NCI-H1105 (cell line): ENCODE results near the gene PLA2G2D.
A peak's percentile ranks its signal among the peaks of the same experiment; 100 is the strongest.

Source experiments
- DNase-seq: peaks from one replicate; lab custom pipeline; 2025; lab: John Stamatoyannopoulos, UW

The PLA2G2D gene

GRCh38 chr1:20114021-20114648, 5.2 kb downstream of the PLA2G2D start:
- DNase-seq = no peak

- DNase-seq = no peak
Measured at GRCh38 chr1:20112279-20113000, 6.9 kb downstream of the PLA2G2D start.

- no peak for DNase-seq
Measured at GRCh38 chr1:20111452-20111851, 7.9 kb downstream of the PLA2G2D start.

DNA sequence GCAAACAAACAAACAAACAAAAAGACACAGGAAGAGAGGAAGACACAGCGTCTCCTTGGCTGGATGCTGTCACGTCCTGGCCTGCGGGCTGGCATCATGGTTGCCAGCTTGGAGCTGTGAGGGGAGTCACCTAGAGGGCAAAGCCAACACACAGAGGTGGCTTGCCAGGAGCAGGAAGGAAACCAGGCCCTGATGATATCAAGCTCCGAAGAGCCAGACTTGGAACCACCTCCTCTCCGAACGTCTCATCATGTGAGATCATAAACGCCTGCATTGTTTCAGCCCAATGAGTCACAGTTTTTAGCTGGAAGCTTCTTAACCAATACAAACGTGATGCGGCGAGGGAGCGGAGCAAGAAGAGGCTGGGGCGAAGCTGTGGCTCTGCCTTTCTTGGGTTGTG, 8.7 kb downstream of the PLA2G2D start:
- DNase-seq = no peak

GRCh38 chr1:20109223-20109856, 10.0 kb downstream of the PLA2G2D start:
- DNase-seq = no peak

- no peak for DNase-seq
Measured at GRCh38 chr1:20108366-20109123, 10.8 kb downstream of the PLA2G2D start.

GRCh38 chr1:20107796-20108195, 11.5 kb downstream of the PLA2G2D start:
- DNase-seq = no peak

- no peak for DNase-seq
Measured at GRCh38 chr1:20107351-20107750, 12.0 kb downstream of the PLA2G2D start.

DNA sequence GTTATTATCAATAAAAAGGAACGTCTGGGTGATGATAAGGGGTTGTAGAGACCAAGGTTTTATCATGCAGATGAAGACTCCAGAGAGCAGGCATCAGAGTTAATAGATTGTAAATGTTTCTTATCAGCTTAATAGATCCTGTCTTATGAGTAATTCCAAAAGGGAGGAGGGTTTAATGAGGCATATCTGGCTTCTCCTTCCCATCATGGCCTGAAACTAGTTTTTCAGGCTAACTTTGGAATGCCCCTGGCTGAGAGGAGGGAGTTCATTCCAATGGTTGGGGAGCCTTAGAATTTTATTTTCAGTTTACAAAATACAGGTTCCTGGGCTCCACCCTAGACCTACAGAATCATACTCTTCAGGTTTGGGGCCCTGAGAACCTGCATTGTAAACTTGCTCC, 13.5 kb downstream of the PLA2G2D start:
- DNase-seq = no peak

- no peak for DNase-seq
Measured at GRCh38 chr1:20102875-20103274, 16.5 kb downstream of the PLA2G2D start.

GRCh38 chr1:20100632-20101355, 18.5 kb downstream of the PLA2G2D start:
- DNase-seq = peak; percentile 45

- no peak for DNase-seq
Measured at GRCh38 chr1:20099533-20099932, 19.8 kb downstream of the PLA2G2D start.

DNA sequence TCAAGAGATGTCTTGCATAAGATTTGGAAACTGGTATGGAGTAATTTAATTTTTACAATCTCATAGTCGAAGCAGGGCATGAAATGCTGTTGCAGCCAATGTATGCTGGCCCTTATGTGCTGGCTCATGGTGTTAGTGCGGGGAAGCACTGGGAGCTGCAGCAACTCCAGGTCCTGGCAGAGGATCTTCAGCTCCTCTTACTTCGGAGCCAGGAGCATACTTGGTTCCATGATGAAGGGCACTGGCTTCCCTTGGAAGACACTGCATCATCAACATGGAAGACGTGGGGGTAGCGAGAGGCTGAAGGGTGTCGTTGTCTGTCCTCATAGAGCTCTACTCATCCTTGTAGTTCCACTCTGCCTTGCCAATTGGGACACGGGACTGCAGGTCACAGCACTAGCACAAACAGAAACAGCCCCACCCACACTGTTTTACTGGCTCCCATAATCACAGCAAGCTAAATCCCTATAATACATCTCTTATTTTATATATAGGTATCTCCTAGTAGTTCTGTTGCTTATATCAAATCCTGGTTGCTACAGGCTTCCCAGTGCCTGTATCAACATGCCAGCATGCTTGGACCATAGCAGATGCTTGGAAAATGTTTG, 22.4 kb downstream of the PLA2G2D start:
- DNase-seq = no peak

DNA sequence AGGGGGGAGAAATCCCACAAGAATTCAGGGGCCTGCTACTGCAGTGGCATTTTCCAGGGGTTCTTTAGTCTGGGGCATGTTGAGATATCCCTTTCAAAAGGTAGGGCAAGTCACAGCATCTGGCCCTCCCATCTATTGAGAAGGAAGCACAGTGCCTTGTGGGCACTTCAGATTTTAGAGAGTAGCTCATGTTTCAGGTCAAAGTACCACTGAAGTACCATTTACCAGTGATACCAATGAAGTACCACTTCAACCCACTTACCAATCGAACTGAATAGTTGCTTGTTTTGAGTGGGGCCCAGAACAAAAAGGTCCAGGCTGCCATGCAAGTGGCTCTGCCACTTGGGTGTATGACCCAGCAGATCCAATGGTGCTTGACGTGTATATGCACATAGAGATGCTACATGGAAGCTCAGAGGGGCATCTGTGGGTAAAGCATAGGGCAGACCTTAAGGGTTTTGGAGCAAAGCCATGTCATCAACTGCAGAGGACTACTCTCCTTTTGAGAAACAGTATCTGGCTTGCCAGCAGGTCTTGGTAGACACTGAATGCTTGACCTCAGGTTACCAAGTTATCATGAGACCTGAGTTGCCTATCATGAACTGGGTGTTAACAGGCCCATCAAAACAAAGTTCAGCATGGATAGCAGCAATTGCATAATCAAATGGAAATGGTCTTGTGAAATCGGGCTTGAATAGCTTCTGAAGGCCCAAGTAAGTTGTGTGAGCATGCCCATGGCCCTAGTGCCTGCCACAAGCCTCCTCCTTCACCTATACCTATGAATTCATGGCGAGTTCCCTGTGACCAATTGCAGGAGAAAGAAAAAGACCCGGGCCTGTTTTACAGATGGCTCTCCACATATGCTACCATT, 23.5 kb downstream of the PLA2G2D start:
- DNase-seq = peak; percentile 21

DNA sequence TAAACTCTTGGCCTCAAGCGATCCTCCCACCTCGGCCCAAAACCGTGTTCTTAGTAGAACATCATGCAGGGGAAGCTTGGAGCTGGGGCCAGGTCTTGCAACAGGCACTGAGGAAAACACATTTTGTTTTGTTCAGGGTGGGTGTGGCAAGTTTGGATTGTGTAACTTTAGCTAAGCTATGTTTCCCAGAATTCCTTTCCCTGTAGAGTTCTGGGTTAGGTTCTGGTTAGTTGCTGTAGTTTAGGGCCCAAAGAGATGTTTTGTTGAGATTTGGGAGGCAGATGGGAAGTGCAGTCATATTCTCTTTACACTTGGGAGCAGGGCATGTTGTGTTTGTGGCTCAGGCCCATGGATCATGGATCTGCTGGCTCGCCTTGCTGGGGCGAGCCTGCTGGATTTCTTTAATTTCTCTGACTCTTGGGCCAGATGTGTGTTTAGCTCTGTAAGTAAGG, 25.4 kb downstream of the PLA2G2D start:
- no peak for DNase-seq

DNA sequence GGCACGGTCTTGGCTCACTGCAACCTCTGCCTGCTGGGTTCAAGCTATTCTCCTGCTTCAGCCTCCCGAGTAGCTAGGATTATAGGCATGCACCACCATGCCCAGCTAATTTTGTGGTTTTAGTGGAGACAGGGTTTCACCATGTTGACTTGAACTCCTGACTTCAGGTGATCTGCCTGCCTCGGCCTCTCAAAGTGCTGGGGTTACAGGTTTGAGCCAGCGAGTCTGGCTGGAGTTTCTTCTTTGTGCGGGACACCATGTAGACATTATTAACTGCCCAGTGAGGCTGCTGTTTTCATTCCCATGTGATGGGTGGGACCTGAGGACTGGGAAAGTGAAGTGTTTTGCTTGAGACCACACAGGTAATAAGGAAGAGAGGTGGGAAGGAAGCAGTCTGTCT, 26.0 kb downstream of the PLA2G2D start:
- no peak for DNase-seq

DNA sequence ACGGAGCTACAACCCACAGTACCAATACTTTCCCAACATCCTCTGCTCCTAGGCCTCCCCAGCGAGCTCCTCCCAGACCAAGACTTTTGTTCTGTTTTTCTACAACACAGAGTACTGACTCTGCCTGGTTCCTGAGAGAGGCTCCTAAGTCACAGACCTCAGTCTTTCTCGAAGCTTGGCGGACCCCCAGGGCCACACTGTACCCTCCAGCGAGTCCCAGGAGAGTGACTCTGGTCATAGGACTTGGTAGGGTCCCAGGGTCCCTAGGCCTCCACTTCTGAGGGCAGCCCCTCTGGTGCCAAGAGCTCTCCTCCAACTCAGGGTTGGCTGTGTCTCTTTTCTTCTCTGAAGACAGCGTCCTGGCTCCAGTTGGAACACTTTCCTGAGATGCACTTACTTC, 28.7 kb downstream of the PLA2G2D start:
- no peak for DNase-seq

DNA sequence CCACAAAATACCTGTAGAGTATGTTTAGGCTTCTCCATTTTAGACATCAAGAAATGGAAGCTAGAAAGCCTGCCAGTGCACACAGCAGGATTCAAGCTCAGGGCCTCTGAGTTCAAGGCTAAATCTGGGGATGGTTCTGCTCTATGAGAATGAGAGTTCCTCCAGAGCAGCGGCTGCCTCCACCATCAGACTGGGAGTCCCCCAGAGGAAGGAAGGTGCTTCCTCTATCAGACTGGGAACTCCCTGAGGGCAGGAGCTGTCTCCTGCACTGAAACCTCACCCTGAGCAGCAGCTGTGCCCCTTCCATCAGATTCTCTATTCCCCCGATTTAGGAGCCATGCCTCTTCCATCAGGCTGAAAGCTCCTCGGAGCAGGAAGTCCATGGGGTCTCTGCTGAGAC, 29.2 kb downstream of the PLA2G2D start:
- no peak for DNase-seq

- DNase-seq = no peak
Measured at GRCh38 chr1:20089328-20090077, 29.8 kb downstream of the PLA2G2D start.

GRCh38 chr1:20087668-20088067, 31.7 kb downstream of the PLA2G2D start:
- DNase-seq = no peak
